ENCODE data around the gene CRAT.

Gene CRAT

DNA sequence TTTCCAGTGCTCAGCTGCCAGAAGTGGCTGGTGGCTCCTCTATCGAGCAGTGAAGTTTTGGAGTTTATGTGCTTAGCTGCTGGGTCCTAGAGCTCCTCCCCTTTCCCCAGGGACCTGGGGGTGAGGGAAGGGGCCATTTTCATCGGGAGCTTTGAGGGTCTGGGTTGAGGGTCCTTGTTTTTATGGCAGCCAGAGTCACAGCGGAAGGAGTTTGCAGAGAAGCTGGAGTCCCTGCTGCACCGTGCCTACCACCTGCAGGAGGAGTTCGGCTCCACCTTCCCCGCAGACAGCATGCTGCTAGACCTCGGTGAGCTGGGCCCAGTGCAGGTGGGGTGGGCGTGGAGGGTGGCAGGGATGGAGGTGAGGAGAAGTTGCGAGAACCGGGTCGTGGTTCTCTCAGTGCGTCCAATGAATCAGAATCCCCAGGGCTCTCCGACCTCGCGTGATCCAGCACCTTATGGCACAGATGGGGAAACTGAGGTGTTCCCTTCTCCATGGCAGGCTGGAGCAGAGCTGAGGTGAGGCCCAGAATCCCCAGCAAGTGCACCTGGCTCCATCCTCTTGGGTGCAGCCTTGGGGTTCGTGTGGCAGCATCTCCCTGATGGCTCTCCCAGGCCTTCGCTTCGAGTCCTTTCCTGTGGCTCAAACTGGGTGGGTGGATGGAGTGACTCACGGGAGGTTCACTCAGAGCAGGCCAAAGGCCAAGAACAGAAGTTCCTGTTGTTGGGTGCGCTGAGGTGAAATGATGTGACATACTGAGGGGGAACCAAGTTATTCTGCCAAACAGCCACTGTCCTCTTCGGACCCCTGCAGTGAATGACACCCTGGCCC, 51.4 kb downstream of the CRAT start:
- peaks cover 29 to 40% of the 10 kb centered on the region in 2 donors for H3K36me3 ChIP-seq (ENCODE audit: control insufficient read depth in 2 of 2, insufficient read depth in 2 of 2, low read length in 2 of 2)
- H3K9me3 ChIP-seq (ENCODE audit: control insufficient read depth in 2 of 2, low read length in 2 of 2), result no peaks in the 10 kb centered on the region

DNA sequence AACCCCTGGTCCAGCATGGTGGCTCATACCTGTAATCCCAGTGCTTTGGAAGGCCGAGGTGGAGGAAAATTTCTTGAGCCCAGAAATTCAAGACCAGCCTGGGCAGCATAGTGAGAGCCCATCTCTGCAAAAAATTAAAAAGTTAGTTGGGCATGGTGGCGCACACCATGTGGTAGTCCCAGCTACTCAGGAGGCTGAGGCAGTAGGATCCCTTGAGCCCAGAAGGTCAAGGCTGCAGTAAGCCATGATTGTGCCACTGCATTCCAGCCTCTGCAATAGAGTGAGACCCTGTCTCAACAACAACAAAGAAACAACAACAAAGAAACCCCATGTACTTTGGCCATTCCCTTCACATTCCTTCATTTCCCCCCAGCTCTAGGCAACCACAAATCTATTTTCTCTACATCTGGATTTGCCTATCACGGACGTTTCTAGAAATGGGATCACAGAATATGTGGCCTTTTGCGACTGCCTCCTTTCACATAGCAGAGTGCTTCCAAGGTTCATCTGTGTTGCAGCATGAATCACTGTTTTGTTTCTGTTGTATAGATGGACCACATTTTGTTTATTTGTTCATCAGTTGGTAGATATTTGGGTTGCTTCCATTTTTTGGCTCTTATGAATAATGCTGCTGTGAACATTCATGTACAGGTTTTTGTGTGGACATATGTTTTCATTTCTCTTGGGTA, 56.3 kb downstream of the CRAT start:
- Histone ChIP-seq H3K27me3 (ENCODE audit: control insufficient read depth in 1 of 2, insufficient read depth in 2 of 2, low read length in 2 of 2) (no peaks in the 10 kb centered on the region), H3K4me1 (ENCODE audit: control insufficient read depth, insufficient read depth, low read length) (no peaks in the 10 kb centered on the region), H3K9ac (ENCODE audit: low read length in 2 of 2) (no peak overlapping the region), H3K9me3 (ENCODE audit: control insufficient read depth in 2 of 2, low read length in 2 of 2) (no peaks in the 10 kb centered on the region), H3K36me3 (ENCODE audit: control insufficient read depth in 2 of 2, insufficient read depth in 2 of 2, low read length in 2 of 2) (peaks cover 17 to 25% of the 10 kb centered on the region in 2 donors), H3K4me3 (ENCODE audit: low read length in 2 of 2) (no peak overlapping the region), H3K27ac (ENCODE audit: low read length) (no peak overlapping the region)

More for the DNA sequence above, 51.4 kb downstream of the CRAT start:
- no peaks in the 10 kb centered on the region for H3K4me1 ChIP-seq (ENCODE audit: control insufficient read depth, insufficient read depth, low read length)
- H3K27me3 ChIP-seq (ENCODE audit: control insufficient read depth in 1 of 2, insufficient read depth in 2 of 2, low read length in 2 of 2), result no peaks in the 10 kb centered on the region
- H3K27ac ChIP-seq (ENCODE audit: low read length), result no peak overlapping the region
- no peak overlapping the region for H3K4me3 ChIP-seq (ENCODE audit: low read length in 2 of 2)
- no peak overlapping the region for H3K9ac ChIP-seq (ENCODE audit: low read length in 2 of 2)

DNA sequence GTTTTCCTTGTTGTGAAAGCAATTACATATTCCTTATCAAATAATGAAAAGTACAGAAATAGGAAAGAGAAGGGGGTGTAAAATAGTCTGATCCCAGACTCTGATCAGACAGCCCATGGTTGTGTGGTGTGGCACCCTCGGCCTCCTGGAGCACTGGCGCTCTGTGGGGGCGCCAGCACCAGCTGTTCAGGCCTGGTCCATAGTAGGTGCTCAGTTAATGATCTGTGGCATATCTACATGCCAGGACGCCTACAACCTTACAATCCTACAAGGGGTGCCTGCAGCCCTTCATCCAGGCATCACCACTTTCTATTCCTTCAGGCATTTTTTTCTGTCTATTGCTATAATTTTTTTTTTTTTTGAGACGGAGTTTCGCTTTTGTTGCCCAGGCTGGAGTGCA, 57.6 kb downstream of the CRAT start:
- H3K4me1 ChIP-seq (ENCODE audit: control insufficient read depth, insufficient read depth, low read length), result no peaks in the 10 kb centered on the region
- no peak overlapping the region for H3K27ac ChIP-seq (ENCODE audit: low read length)
- no peaks in the 10 kb centered on the region for H3K9me3 ChIP-seq (ENCODE audit: control insufficient read depth in 2 of 2, low read length in 2 of 2)
- no peak overlapping the region for H3K9ac ChIP-seq (ENCODE audit: low read length in 2 of 2)
- H3K36me3 ChIP-seq (ENCODE audit: control insufficient read depth in 2 of 2, insufficient read depth in 2 of 2, low read length in 2 of 2), result peaks cover 21 to 30% of the 10 kb centered on the region in 2 donors
- no peak overlapping the region for H3K4me3 ChIP-seq (ENCODE audit: low read length in 2 of 2)
- H3K27me3 ChIP-seq (ENCODE audit: control insufficient read depth in 1 of 2, insufficient read depth in 2 of 2, low read length in 2 of 2), result no peaks in the 10 kb centered on the region

DNA sequence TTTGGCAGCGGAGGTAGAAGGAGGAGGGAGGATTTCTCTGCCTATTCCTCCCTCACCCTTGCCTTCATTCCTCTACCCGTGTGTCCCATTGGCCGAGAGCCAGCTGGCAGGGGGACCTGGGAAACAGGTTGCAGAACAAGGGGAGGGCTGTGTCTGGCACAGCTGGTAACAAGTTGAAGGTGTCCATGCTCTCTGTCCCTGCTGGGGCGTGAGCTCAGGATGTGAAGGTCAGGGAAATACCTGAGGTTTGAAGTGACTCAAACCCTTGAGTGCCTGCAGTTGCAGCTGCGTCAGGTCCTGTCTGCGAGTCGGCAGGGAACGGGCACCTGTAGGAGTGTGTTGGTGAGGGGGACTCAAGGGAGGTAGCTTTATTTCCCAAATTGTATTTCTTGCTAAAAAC, 58.0 kb downstream of the CRAT start:
- Histone ChIP-seq H3K27ac (ENCODE audit: low read length) (no peak overlapping the region), H3K27me3 (ENCODE audit: control insufficient read depth in 1 of 2, insufficient read depth in 2 of 2, low read length in 2 of 2) (no peaks in the 10 kb centered on the region), H3K36me3 (ENCODE audit: control insufficient read depth in 2 of 2, insufficient read depth in 2 of 2, low read length in 2 of 2) (peaks cover 24 to 31% of the 10 kb centered on the region in 2 donors), H3K9me3 (ENCODE audit: control insufficient read depth in 2 of 2, low read length in 2 of 2) (no peaks in the 10 kb centered on the region), H3K4me1 (ENCODE audit: control insufficient read depth, insufficient read depth, low read length) (no peaks in the 10 kb centered on the region), H3K4me3 (ENCODE audit: low read length in 2 of 2) (no peak overlapping the region), H3K9ac (ENCODE audit: low read length in 2 of 2) (no peak overlapping the region)

Data from stomach smooth muscle (tissue), 2 donors.